ES-I3 (cell line): ENCODE results near the gene SLIT3.

ENCODE experiments used
- H3K36me3 ChIP-seq: 2 replicates; pipeline ENCODE4 v1.6.1; 2013; ENCODE audit warnings: mild to moderate bottlenecking, low read length, control low read depth, moderate library complexity; ENCODE audit not compliant: insufficient read depth
- H3K4me1 ChIP-seq: 2 replicates; pipeline ENCODE4 v1.6.1; 2013; ENCODE audit warnings: mild to moderate bottlenecking, control low read depth, low read length; ENCODE audit not compliant: insufficient read depth
- H3K9ac ChIP-seq: 2 replicates; pipeline ENCODE4 v1.6.1; 2013; ENCODE audit warnings: low read depth, mild to moderate bottlenecking, low read length, moderate library complexity
- H3K9me3 ChIP-seq: 2 replicates; pipeline ENCODE4 v1.6.1; 2013; ENCODE audit warnings: mild to moderate bottlenecking, low read length, moderate library complexity; ENCODE audit not compliant: control insufficient read depth, insufficient read depth

Gene SLIT3

DNA sequence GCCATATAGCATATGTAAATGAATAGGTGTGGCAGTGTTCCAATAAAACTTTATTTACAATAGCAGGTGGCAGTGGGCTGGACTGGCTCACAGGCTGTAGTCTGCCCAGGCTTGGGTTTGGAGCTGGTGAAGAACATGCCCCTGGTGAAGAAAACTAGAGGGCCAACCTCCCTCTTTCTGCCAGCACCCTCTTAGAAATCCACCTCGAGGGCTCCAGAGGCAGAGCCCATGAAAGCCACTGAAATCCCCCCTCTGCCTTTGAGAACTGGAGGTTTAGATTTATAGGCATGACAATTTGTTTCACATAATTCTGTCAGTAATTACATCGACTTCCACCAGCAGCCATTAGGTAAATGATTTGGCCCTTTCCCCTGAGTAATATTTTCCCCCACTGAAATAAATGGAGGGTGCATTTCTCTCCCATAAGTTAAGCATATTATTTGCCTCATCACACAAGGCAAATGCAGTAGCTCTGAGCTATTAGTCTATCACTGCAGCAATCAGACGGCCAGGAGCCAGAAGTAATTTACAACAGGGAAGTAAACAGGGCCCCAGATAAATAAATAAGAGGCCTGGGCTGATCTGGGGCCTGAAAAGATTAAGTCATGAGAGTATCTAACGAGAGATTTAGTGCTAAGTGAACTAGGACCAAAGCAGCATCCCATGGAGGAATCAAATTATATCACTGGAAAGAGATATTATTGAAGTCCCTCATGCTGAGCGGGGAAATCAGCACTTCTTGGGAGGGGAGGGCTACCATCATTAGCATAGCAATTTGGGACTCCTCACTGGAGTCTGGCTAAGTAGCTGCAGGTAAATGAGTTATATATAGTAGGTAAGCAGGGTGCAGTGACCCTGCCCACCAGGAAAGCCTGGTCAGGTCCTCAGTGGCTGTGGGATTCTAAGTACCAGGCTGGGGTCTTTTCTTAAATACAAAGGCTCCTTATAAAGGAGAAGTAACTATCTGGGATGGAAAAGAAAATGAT, 123.9 kb downstream of the SLIT3 start:
- Histone ChIP-seq H3K4me1 (no peaks in the 10 kb centered on the region), H3K9me3 (no peaks in the 10 kb centered on the region; the same call in 1 of the 2 replicates), H3K36me3 (no peaks in the 10 kb centered on the region), H3K9ac (no peak overlapping the region)

DNA sequence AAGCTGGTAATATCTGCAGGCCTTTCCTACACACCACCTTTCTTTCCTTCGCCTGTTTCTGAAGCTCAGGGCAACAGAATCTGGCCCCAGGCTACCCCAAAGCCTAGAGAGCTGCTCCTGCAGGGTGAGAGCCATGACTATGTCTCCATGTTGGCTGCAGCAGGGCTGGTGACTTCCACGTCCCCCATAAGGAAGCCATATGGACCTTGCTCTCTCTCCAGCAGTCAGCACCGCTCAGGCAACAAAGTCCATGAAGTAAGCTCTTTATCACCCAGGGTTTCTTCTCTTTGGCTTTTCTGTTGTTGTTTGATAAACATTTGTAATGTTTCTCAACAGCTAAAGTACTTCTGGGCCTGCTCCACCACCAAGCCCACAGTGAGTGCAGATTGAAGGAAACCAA, 125.2 kb downstream of the SLIT3 start:
- Histone ChIP-seq H3K4me1 (peaks cover 13% of the 10 kb centered on the region; the same call in 1 of the 2 replicates), H3K36me3 (no peaks in the 10 kb centered on the region), H3K9ac (no peak overlapping the region), H3K9me3 (no peaks in the 10 kb centered on the region; the same call in 1 of the 2 replicates)

DNA sequence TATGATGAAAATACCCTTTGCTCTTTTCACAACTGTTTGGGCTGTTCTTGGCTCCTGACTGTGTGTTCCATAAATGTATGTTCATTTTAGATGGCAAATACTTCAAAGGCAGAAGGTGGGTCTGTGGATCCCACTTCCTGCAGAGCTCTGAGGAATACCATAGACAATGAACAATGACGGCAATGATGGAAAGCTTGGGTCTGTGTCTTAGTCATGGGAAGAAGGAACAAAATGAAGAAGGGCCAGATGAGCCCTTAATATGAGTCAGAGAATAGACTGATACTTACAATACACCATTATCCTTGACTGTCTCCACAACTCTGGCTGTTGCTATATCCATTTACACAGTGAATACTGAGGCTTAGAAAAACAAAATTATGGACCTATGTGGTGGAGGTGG, 126.0 kb downstream of the SLIT3 start:
- Histone ChIP-seq H3K4me1 (peaks cover 13% of the 10 kb centered on the region; the same call in 1 of the 2 replicates), H3K9ac (no peak overlapping the region), H3K36me3 (no peaks in the 10 kb centered on the region), H3K9me3 (no peaks in the 10 kb centered on the region; the same call in 1 of the 2 replicates)

- H3K36me3 ChIP-seq = no peaks in the 10 kb centered on the region
- no peak overlapping the region for H3K9ac ChIP-seq
These were observed 127.6 kb downstream of the SLIT3 start for GRCh38 chr5:169173372-169173771.

DNA sequence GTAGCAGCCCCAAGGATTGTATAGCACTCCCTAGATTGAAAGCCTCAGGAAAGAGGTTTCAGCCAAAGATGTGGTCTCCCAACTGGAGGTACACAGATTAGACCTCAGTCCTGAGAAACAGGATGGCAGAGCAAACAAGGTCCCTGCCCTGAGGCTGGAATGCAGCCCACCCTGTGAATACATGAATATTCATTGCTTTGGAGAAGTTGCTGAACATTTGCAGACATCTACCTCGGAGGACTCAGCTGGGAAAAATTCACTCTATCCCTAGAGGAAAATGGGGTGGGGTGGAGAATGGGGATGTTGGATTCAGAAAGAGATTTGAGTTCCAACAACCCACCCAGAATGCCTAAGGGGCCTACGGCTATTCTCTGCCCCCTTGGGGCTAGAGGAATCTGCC, 129.4 kb downstream of the SLIT3 start:
- Histone ChIP-seq H3K36me3 (no peaks in the 10 kb centered on the region), H3K9ac (no peak overlapping the region), H3K4me1 (peaks cover 13% of the 10 kb centered on the region; the same call in 1 of the 2 replicates), H3K9me3 (no peaks in the 10 kb centered on the region; the same call in 1 of the 2 replicates)

More at GRCh38 chr5:169173372-169173771, 127.6 kb downstream of the SLIT3 start:
- H3K4me1 ChIP-seq = peaks cover 13% of the 10 kb centered on the region; the same call in 1 of the 2 replicates
- H3K9me3 ChIP-seq = no peaks in the 10 kb centered on the region; the same call in 1 of the 2 replicates

- peaks cover 13% of the 10 kb centered on the region; the same call in 1 of the 2 replicates for H3K4me1 ChIP-seq
- no peaks in the 10 kb centered on the region; the same call in 1 of the 2 replicates for H3K9me3 ChIP-seq
- no peaks in the 10 kb centered on the region for H3K36me3 ChIP-seq
- H3K9ac ChIP-seq = no peak overlapping the region
These were observed 131.2 kb downstream of the SLIT3 start for GRCh38 chr5:169169783-169170182.

GRCh38 chr5:169168280-169168679, 132.7 kb downstream of the SLIT3 start:
- Histone ChIP-seq H3K9ac (no peak overlapping the region), H3K9me3 (no peaks in the 10 kb centered on the region; the same call in 1 of the 2 replicates), H3K4me1 (peaks cover 18% of the 10 kb centered on the region), H3K36me3 (no peaks in the 10 kb centered on the region)

DNA sequence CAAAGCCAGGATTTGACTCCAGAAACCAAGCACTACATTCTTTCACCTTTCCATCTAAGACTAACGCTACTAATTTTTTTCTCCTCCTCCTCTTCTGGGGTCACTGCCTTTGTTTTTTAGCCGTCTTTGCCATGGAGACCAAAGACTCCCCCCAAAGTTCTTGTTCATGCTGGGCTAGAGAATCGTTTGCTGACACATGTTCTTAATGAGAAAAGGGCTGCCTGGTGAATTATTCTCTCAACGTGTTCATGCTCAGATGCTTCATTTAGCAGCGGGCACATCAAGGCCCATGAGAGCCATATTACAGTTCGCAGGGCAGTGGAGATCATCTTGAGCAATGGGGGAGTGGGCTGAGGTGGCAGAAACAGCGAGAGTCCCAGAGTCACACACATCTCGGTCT, 134.9 kb downstream of the SLIT3 start:
- peaks cover 9% of the 10 kb centered on the region for H3K4me1 ChIP-seq
- no peaks in the 10 kb centered on the region for H3K36me3 ChIP-seq
- H3K9ac ChIP-seq = no peak overlapping the region
- H3K9me3 ChIP-seq = no peaks in the 10 kb centered on the region

DNA sequence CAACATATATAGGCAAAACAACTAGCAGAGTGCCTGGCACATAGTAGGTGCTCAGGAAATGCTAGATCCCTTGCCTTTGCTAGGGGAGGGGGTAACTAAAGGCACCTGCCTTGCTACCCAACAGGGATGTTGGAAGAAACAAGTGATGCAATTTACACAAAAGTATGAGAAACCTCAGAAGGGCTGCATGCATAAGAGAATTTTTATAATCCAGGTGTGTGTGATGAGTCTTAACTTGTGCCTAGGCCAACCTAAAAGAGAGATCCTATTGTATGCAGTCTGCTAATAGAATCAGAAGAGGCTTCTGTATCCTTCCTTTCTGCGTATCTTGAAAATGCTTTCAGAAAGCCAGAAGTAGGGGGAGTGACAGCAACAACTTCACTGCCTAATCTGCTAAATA, 135.9 kb downstream of the SLIT3 start:
- Histone ChIP-seq H3K9ac (no peak overlapping the region), H3K4me1 (peaks cover 5% of the 10 kb centered on the region; the same call in 1 of the 2 replicates), H3K9me3 (no peaks in the 10 kb centered on the region)

DNA sequence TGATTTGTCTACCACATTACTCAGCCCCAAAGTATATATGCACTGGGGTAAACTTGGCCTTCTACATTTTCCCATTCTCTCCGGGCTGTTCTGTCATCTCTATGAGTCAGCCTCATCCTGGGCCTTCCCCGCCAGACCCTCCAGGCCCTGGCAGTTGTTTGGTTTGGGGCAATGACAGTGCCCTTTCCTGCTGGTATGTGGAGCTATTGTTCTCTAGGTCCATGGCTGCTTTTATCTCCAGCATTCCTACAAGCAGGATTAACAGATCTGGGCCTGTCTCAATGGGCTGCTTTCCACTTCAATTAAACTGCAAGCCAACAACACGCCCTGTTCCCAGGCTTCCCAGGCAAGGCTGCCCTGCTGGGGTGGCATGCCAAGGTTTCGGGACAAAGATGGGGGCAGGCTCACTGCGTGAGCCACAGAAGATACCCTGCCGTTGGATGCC, 136.4 kb downstream of the SLIT3 start:
- Histone ChIP-seq H3K4me1 (peaks cover 5% of the 10 kb centered on the region; the same call in 1 of the 2 replicates), H3K9me3 (no peaks in the 10 kb centered on the region), H3K36me3 (no peaks in the 10 kb centered on the region), H3K9ac (no peak overlapping the region)

More for the DNA sequence above, 135.9 kb downstream of the SLIT3 start:
- H3K36me3 ChIP-seq = no peaks in the 10 kb centered on the region

DNA sequence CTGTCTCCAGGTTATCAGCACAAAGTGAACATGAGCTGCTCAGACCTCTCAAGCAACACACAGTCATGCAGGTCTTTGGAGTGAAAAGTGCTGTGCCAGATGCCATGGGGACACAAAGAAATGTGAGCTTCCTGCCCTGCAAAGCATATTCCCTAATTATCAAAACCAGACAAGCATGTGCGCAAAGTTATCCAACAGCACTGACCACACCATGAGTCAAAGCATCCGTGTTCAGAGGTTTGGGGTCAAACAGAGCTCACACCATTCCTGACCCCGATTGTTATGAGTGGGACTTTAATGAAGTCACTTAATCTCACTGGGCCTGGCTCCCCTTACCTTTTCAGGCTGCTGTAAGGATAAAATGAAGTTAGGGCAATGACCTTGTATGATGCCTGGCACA, 138.5 kb downstream of the SLIT3 start:
- H3K9me3 ChIP-seq = no peaks in the 10 kb centered on the region; the same call in 1 of the 2 replicates
- H3K9ac ChIP-seq = no peak overlapping the region
- H3K36me3 ChIP-seq = no peaks in the 10 kb centered on the region
- peaks cover 5% of the 10 kb centered on the region; the same call in 1 of the 2 replicates for H3K4me1 ChIP-seq

- Histone ChIP-seq H3K9ac (no peak overlapping the region), H3K36me3 (no peaks in the 10 kb centered on the region), H3K4me1 (peaks cover 5% of the 10 kb centered on the region; the same call in 1 of the 2 replicates), H3K9me3 (peaks cover 2% of the 10 kb centered on the region; the same call in 1 of the 2 replicates)
These were observed 139.8 kb downstream of the SLIT3 start for GRCh38 chr5:169161022-169161680.

DNA sequence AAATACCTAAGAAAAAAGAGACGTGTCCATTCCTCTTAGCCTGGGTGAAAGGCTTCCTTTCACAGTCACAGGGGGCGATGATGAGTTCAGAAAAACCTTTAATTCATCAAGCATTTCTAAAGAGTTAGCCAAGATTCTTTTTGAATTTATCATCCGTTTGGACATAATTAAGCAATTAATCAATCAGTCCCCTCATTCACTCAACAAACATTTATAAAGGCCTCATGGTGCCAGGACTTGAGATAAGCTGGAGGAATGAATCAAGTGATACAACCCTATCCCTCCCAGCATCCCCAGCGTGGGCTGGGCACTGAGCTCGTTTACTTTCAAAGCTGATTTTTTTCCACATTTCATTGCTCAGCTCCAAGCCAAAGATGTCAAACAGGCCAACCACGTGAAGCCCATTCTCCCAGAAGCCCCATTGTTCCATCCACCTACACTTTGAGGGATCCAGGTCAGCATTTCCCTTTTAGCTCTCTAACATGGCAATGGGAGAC, 140.5 kb downstream of the SLIT3 start:
- Histone ChIP-seq H3K36me3 (no peaks in the 10 kb centered on the region), H3K4me1 (peaks cover 5% of the 10 kb centered on the region; the same call in 1 of the 2 replicates), H3K9ac (no peak overlapping the region), H3K9me3 (peaks cover 2% of the 10 kb centered on the region; the same call in 1 of the 2 replicates)

- no peaks in the 10 kb centered on the region; the same call in none of the 2 replicates for H3K4me1 ChIP-seq
- no peak overlapping the region for H3K9ac ChIP-seq
- H3K9me3 ChIP-seq = peaks cover 2% of the 10 kb centered on the region; the same call in 1 of the 2 replicates
- no peaks in the 10 kb centered on the region for H3K36me3 ChIP-seq
These were observed 142.2 kb downstream of the SLIT3 start for GRCh38 chr5:169158764-169159163.
